Psoas muscle (tissue), 8 donors: Measurements from ENCODE around the gene MYL11. TPM values are rescaled to one million over a fixed set of nuclear protein-coding genes. Genes with fewer than 3 reads are reported as not detected.

Experiments
- ATAC-seq, 4 donors: fragments of 200-7000 bp; cut with Tn5 transposase; one replicate each; pipeline ENCODE4 v1.9.1; 2020; ENCODE audit warnings: moderate library complexity in 3 of 4, mild to moderate bottlenecking in 2 of 4
- DNase-seq, 2 donors: peaks; one replicate each; pipeline ENCODE4 v3.0.0-alpha.2; 2020
- H3K27ac ChIP-seq: fragments of 200-600 bp; one replicate; pipeline ENCODE4 v1.8.0; 2022
- H3K27me3 ChIP-seq, 3 donors: fragments of 200-600 bp in 1 of 3; one replicate each; pipeline versions ENCODE4 v1.6.1 to v1.8.0; 2013 to 2022; ENCODE audit warnings: low read length in 2 of 3, mild to moderate bottlenecking in 2 of 3, moderate library complexity in 1 of 3; ENCODE audit not compliant: insufficient read depth in 3 of 3
- H3K36me3 ChIP-seq, 2 donors: fragments of 200-600 bp in 1 of 2; one replicate each; pipeline versions ENCODE4 v1.6.1 to v1.8.0; 2013 to 2022; ENCODE audit warnings: low read depth in 1 of 2, mild to moderate bottlenecking in 1 of 2, moderate library complexity in 1 of 2; ENCODE audit not compliant: insufficient read depth in 1 of 2
- H3K4me1 ChIP-seq: fragments of 200-600 bp; one replicate; pipeline ENCODE4 v1.8.0; 2022
- H3K4me3 ChIP-seq: fragments of 200-600 bp; one replicate; pipeline ENCODE4 v1.8.0; 2022; ENCODE audit warnings: mild to moderate bottlenecking
- H3K9me3 ChIP-seq: fragments of 200-600 bp; one replicate; pipeline ENCODE4 v1.8.0; 2022
- CTCF ChIP-seq: fragments of 200-600 bp; IDR thresholded peaks from one replicate; pipeline ENCODE4 v1.8.0; 2022; ENCODE audit warnings: antibody characterized with exemption
- WGBS, 3 donors: extraction: QIAGEN DNeasy Blood & Tissue Kit; methylation state at CpG; one replicate each; pipeline versions ENCODE4 v1.1.6 to v1.1.7; 2013; 5-methylcytosine and 5-hydroxymethylcytosine counted together
- intact Hi-C, 2 donors: fragments of 100-400 bp; cut with DNase I; formaldehyde crosslinking; loops; one replicate each; pipeline versions ENCODE4 v1.11.0 to v1.14.2; 2022
- polyA plus RNA-seq, 3 donors: library from polyadenylated mRNA; stranded (reverse); fragments of 200-250 nt; gene quantifications; one replicate each; pipeline ENCODE4 v1.2.3, GENCODE V29; 2013
- total RNA-seq, 4 donors: library from RNA; stranded (reverse); fragmentation: NEBNext Ultra II Directional in 2 of 4; extraction: Animal tissue kit (Norgen Biotek cat#: 25700) in 2 of 4; gene quantifications; one replicate each; pipeline versions ENCODE4 v1.2.1 to v1.2.4, GENCODE V29; 2021 to 2023
- donor health status: healthy with polysubstance abuse.
- donor health status: DM: no; HTN: no; CAD: no; lungs with moderate emphysema.
- donor health status: Bipolar disorder and iron deficiency.
- donor health status: healthy.
- donor health status: DM: yes; HTN: yes; CAD: no.
- donor health status: DM: no; HTN: no; CAD: no.
- donor health status: DM: no; HTN: no; CAD: no.
- donor health status: DM: yes; HTN: yes; CAD: no.

The MYL11 gene
- total and polyA plus RNA-seq, 7 donors = 636 to 6,743 (median 2,548) TPM

- Histone ChIP-seq H3K4me3 (peak overlapping the region; percentile 71), H3K36me3 (peaks cover 0 to 5% of the 10 kb centered on the region in 2 donors), H3K4me1 (peaks cover 53% of the 10 kb centered on the region), H3K27ac (peak overlapping the region; percentile 97), H3K9me3 (no peaks in the 10 kb centered on the region), H3K27me3 (no peaks in the 10 kb centered on the region)
- intact Hi-C loops = no loop called here
- ATAC-seq = no peak
- DNase-seq = peak in 1 of 2 donors; percentile 55
- TF ChIP-seq CTCF = no peak
- 45 to 65% (median 60%) methylated on average over 8 of the region's 8 CpGs for WGBS, 3 donors
Observed at GRCh38 chr16:30375864-30376263, 1.3 kb downstream of the MYL11 start.

- DNase-seq (no peak), ATAC-seq (no peak)
- no peak for TF ChIP-seq CTCF
- intact Hi-C loops = no loop called here
- 44 to 78% (median 51%) methylated on average over 8 of the region's 8 CpGs for WGBS, 3 donors
- Histone ChIP-seq H3K27me3 (no peaks in the 10 kb centered on the region), H3K4me1 (peaks cover 49% of the 10 kb centered on the region), H3K9me3 (no peaks in the 10 kb centered on the region), H3K27ac (peak overlapping the region; percentile 97), H3K4me3 (peak overlapping the region; percentile 71), H3K36me3 (peaks cover 0 to 5% of the 10 kb centered on the region in 2 donors)
Observed at GRCh38 chr16:30376461-30376902, 1.9 kb downstream of the MYL11 start.

- 23 to 38% (median 34%) methylated on average over 26 to 29 of the region's 29 CpGs for WGBS, 3 donors
- intact Hi-C loops = no loop called here
- Histone ChIP-seq H3K27me3 (no peaks in the 10 kb centered on the region), H3K9me3 (no peaks in the 10 kb centered on the region), H3K4me3 (peak overlapping the region; percentile 71), H3K4me1 (peaks cover 42% of the 10 kb centered on the region), H3K27ac (peak overlapping the region; percentile 97), H3K36me3 (peaks cover 0 to 5% of the 10 kb centered on the region in 2 donors)
- ATAC-seq = no peak
- no peak for TF ChIP-seq CTCF
- no peak for DNase-seq
Observed at GRCh38 chr16:30377050-30377811, 2.6 kb downstream of the MYL11 start.

- peak; percentile 44 to 77 (median 64) for ATAC-seq
- H3K36me3 ChIP-seq = peaks cover 0 to 5% of the 10 kb centered on the region in 2 donors
- peak overlapping the region; percentile 97 for H3K27ac ChIP-seq
- peak; percentile 95 to 97 for DNase-seq
- H3K4me3 ChIP-seq = peak overlapping the region; percentile 71
- no peaks in the 10 kb centered on the region for H3K27me3 ChIP-seq
- no peaks in the 10 kb centered on the region for H3K9me3 ChIP-seq
- intact Hi-C loops = loop anchor here in 1 of 2 donors (2.0 kb wide), 1 partner anchor 17 kb away; the partner anchor contains the start of gene ZNF48
- peaks cover 36% of the 10 kb centered on the region for H3K4me1 ChIP-seq
- no peak for TF ChIP-seq CTCF
- WGBS, 3 donors = 0 to 1% (median 0%) methylated on average over 32 to 39 of the region's 39 CpGs
Observed at GRCh38 chr16:30377812-30378235, 3.2 kb downstream of the MYL11 start.
